SU-DHL-6 (cell line): ENCODE data around the gene GDAP2.

Experiments used
- CTCF ChIP-seq: fragments of 200-600 bp; sonication (generic); IDR thresholded peaks from one replicate; pipeline ENCODE4 v1.5.1; 2017; ENCODE audit warnings: antibody characterized with exemption, mild to moderate bottlenecking, low read length, moderate library complexity; ENCODE audit not compliant: insufficient read depth, poor library complexity, severe bottlenecking
- EZH2phosphoT487 ChIP-seq: fragments of 200-600 bp; sonication (generic), shearing (Covaris generic); conservative IDR thresholded peaks from 2 replicates; pipeline ENCODE4 v1.6.1; 2018; ENCODE audit warnings: mild to moderate bottlenecking, antibody characterized with exemption, low read length, moderate library complexity, mixed read lengths

DNA sequence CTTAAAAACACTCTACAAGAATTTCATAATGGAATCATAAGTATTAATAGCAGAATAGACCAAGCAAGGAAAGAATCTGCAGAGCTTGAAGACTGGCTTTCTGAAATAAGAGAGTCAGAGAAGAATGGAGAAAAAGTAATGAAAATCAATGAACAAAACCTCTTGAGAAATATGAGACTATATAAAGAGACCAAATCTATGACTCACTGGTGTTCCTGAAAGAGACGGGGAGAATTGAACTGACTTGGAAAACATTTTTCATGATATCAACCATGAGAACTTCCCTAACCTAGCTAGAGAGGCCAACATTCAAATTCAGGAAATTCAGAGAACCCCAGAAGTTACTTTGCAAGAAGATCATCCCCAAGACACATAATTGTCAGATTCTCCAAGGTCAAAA, 85.6 kb downstream of the GDAP2 start:
- TF ChIP-seq CTCF (no peak), EZH2phosphoT487 (no peak)
